Peyer's patch (tissue), 4 donors: ENCODE results near the gene ABL2.

Source experiments
- CTCF ChIP-seq, 6 experiments: fragments of 450-650 bp in 4 of 6; fragments of 200-600 bp in 2 of 6; sonication (generic) in 1 of 6; IDR thresholded peaks; one replicate each; pipeline ENCODE4 v1.5.1; 2017 to 2019; ENCODE audit warnings: antibody characterized with exemption in 6 of 6, mild to moderate bottlenecking in 3 of 6, moderate library complexity in 1 of 6
- POLR2A ChIP-seq, 2 donors: fragments of 450-650 bp; IDR thresholded peaks; one replicate each; pipeline ENCODE4 v1.5.1; 2017; ENCODE audit warnings: antibody characterized with exemption in 2 of 2, mild to moderate bottlenecking in 2 of 2, moderate library complexity in 2 of 2

- TF ChIP-seq CTCF (IDR thresholded peaks at IDR 0.05) (no peak), POLR2A (IDR thresholded peaks at IDR 0.05) (no peak)
Measured at GRCh38 chr1:179082999-179083335, 146.5 kb downstream of the ABL2 start.
